ENCODE measurements around the gene CD44. TPM values are rescaled to one million over a fixed set of nuclear protein-coding genes. Genes with fewer than 3 reads are reported as not detected.

The CD44 gene
- polyA plus RNA-seq, 1 donor from 2014 or later: 0.77 TPM

GRCh38 chr11:35145271-35145670 is 6.3 kb downstream of the CD44 start:
- Histone ChIP-seq H3K9me2 (ENCODE audit: insufficient read depth, low read length) (no peaks in the 10 kb centered on the region), H3F3A (ENCODE audit: insufficient read depth, low read length, poor library complexity, severe bottlenecking) (no peaks in the 10 kb centered on the region), H2AFZ (ENCODE audit: low read depth, low read length) (no peak overlapping the region), H3K4me2 (ENCODE audit: low read length) (no peak overlapping the region), H3K27me3 (ENCODE audit: insufficient read depth, low read depth, low read length) (peaks cover 9% of the 10 kb centered on the region), H3K9me3 (ENCODE audit: low read length) (no peaks in the 10 kb centered on the region), H4K20me1 (ENCODE audit: insufficient read depth) (no peaks in the 10 kb centered on the region), H3K9ac (ENCODE audit: low read length) (no peak overlapping the region), H3K27ac (ENCODE audit: low read length) (no peak overlapping the region), H3K36me3 (ENCODE audit: insufficient read depth, low read length) (no peaks in the 10 kb centered on the region), H3K4me3 (ENCODE audit: low read length) (no peak overlapping the region), H3K79me2 (replicated peaks; ENCODE audit: insufficient read depth, low read length) (no peaks in the 10 kb centered on the region)
- TF ChIP-seq RAD21 (conservative IDR thresholded peaks at IDR 0.05) (no peak), MXI1 (conservative IDR thresholded peaks at IDR 0.05; ENCODE audit: poor library complexity, severe bottlenecking) (no peak), REST (IDR thresholded peaks at IDR 0.05; ENCODE audit: borderline replicate concordance) (no peak), SMC3 (conservative IDR thresholded peaks at IDR 0.05; ENCODE audit: poor library complexity) (no peak), TAF1 (IDR thresholded peaks at IDR 0.05; ENCODE audit: low read depth) (no peak), POLR2AphosphoS5 (IDR thresholded peaks at IDR 0.05) (no peak), EZH2 (IDR thresholded peaks at IDR 0.05; ENCODE audit: borderline replicate concordance, insufficient read depth, low read length, poor library complexity, severe bottlenecking) (no peak), CTCF (IDR thresholded peaks at IDR 0.05; ENCODE audit: poor library complexity, severe bottlenecking) (no peak), EP300 (conservative IDR thresholded peaks at IDR 0.05; ENCODE audit: poor library complexity, severe bottlenecking) (no peak)

- H3K27ac ChIP-seq (ENCODE audit: low read length): no peak overlapping the region
- H3K9me3 ChIP-seq (ENCODE audit: low read length): no peaks in the 10 kb centered on the region
- no peaks in the 10 kb centered on the region for H3K9me2 ChIP-seq (ENCODE audit: insufficient read depth, low read length)
- no peak overlapping the region for H2AFZ ChIP-seq (ENCODE audit: low read depth, low read length)
- no peaks in the 10 kb centered on the region for H3F3A ChIP-seq (ENCODE audit: insufficient read depth, low read length, poor library complexity, severe bottlenecking)
- no peaks in the 10 kb centered on the region for H4K20me1 ChIP-seq (ENCODE audit: insufficient read depth)
- no peaks in the 10 kb centered on the region for H3K36me3 ChIP-seq (ENCODE audit: insufficient read depth, low read length)
- H3K4me3 ChIP-seq (ENCODE audit: low read length): no peak overlapping the region
- H3K79me2 ChIP-seq (replicated peaks; ENCODE audit: insufficient read depth, low read length): no peaks in the 10 kb centered on the region
- TF ChIP-seq EZH2 (IDR thresholded peaks at IDR 0.05; ENCODE audit: borderline replicate concordance, insufficient read depth, low read length, poor library complexity, severe bottlenecking) (no peak), POLR2AphosphoS5 (IDR thresholded peaks at IDR 0.05) (no peak), SMC3 (conservative IDR thresholded peaks at IDR 0.05; ENCODE audit: poor library complexity) (no peak), REST (IDR thresholded peaks at IDR 0.05; ENCODE audit: borderline replicate concordance) (no peak), CTCF (IDR thresholded peaks at IDR 0.05; ENCODE audit: poor library complexity, severe bottlenecking) (no peak)
- H3K4me2 ChIP-seq (ENCODE audit: low read length): no peak overlapping the region
- H3K9ac ChIP-seq (ENCODE audit: low read length): no peak overlapping the region
- peaks cover under 1% of the 10 kb centered on the region for H3K27me3 ChIP-seq (ENCODE audit: insufficient read depth, low read depth, low read length)
Observed at GRCh38 chr11:35146074-35146521, 7.1 kb downstream of the CD44 start.
